Testis (tissue), 2 donors: ENCODE data around the gene POLD3.
"Not testable (repeated sequence)": the region's sequence is repeated elsewhere in the genome, so short reads cannot be mapped to it uniquely, and the experiment has no call there.

ENCODE experiments used
- CTCF ChIP-seq, 3 experiments: fragments of 450-650 bp in 2 of 3; fragments of 200-600 bp in 1 of 3; sonication (generic) in 1 of 3; IDR thresholded peaks; one replicate each; pipeline ENCODE4 v1.5.1; 2016 to 2019; ENCODE audit warnings: antibody characterized with exemption in 3 of 3, mild to moderate bottlenecking in 2 of 3, moderate library complexity in 1 of 3
- POLR2A ChIP-seq: fragments of 450-650 bp; IDR thresholded peaks from one replicate; pipeline ENCODE4 v1.6.1; 2017; ENCODE audit warnings: antibody characterized with exemption, mild to moderate bottlenecking, moderate library complexity

- not testable (repeated sequence) for TF ChIP-seq CTCF (IDR thresholded peaks at IDR 0.05); POLR2A
Measured at GRCh38 chr11:74590492-74590891, 1.9 kb upstream of the POLD3 start.
